ENCODE measurements around the gene DTX3.
"Not testable (repeated sequence)": the region's sequence is repeated elsewhere in the genome, so short reads cannot be mapped to it uniquely, and the experiment has no call there.

DTX3 gene

DNA sequence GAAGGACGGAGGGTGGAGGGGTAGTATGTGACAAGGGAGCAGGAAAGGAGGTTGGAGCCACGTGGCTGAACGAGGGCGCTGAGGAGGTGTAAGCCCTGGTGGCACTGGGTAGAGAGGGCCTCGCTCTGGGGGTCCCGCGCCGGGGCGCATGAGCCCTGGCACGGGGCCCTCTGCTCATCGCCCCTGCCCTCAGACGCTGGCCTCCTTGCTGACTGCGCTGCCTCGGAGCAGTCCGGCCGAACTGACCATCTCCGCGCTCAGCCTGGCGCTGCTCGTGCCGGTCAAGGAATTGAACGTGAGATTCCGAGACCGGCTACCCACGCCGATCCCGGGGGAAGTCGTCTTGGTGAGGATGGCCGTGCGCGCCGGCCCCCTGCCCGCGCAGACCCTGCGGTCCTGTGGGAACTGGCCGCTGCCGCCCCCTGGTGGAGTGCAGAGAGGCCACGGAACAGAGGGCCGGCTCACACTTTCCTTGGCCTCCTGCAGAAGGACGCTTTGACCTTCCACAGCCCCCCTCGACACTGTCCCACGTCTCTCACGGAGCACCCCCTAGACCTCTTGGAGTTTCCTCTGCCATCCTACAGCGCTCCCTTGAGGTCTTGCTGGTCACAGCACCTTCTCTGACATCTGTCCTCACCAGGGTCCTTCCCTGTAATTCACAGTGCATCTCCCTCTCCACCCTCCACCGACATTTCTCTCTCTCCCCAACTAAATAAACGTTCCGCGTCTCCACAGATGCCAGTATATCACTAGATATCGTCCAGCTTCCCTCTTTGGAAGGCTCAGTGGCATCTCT is 17.1 kb downstream of the DTX3 start:
- no peak for DNase-seq

DNA sequence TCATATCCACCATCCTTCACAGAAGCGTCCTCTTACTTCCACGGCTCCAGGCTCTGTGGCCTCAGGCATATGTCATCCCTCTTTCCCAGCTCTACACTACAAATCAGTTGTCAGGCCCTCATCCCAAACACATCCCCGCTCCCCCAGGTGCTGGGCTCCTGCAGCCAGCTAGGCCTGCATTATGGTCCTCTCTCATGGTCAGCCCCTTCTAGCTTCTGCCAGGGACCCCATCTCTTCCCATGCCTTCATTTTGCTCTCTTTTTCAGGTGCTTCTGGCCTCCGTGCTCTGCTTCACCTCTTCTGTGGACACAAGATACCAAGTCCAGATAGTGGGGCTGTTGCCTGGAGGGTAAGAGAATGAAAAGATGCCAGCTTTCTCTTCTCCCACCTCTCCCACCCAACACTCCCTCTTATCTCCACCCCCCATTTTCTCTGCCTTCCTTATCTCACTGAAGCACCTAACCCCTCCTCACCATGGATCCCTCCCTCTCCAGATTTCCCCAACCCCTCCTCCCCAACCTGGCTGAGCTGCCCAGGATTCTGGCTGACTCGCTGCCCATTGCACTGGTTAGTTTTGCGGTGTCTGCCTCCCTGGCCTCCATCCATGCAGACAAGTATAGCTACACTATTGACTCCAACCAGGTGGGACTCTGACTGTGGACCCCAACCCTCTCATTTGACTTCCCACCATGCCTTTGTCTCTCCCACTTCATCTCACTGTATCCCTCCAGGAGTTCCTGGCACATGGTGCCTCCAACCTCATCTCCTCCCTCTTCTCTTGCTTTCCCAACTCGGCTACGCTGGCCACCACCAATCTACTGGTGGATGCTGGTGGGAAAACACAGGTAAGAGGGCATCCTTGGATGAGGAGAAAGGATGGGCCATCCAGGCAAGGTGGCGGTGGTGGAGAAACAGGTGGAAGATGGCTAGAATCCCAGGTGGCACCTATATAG is 17.9 kb downstream of the DTX3 start:
- DNase-seq = no peak

DNA sequence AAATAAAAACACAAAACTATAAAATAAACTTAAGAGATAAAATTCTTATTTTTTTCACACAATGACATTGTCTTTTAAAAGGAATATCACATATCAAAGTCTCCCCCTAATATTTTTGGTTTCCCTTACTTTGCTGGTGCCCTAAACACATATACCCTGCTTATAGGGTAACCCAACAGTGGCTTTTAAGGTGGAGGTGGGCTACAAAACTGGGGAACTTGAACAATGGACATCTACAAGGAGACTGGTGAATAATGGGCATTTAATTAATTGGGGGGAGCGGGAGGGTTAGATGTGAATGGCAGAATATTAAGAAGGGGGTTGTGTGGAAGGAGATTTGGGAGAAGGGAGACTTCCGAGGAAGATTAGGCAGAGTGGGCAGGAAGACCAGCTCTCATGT is 18.8 kb downstream of the DTX3 start:
- no peak for DNase-seq

DNA sequence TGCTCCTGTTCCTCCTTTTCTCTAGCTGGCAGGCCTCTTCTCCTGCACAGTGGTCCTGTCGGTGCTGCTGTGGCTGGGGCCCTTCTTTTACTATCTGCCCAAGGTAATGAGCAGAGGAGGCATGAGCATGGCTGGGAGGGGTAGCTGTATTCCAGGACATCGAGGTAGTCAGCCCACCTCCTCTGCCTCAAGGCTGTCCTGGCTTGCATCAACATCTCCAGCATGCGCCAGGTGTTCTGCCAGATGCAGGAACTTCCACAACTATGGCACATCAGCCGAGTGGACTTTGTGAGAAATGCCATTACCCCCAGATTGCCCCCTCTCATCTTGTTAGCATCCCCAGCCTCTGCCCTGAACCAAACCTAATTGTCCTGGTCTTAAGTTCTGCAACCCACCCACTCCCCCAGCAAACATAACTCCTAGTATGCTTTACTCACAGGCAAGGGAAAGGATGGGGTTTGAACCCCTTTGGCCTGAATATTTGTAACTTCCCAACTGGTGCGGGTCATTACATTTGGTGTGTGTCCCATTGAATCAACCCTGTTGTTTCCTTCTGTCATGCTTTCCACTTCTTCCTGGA is 19.3 kb downstream of the DTX3 start:
- no peak for DNase-seq

DNA sequence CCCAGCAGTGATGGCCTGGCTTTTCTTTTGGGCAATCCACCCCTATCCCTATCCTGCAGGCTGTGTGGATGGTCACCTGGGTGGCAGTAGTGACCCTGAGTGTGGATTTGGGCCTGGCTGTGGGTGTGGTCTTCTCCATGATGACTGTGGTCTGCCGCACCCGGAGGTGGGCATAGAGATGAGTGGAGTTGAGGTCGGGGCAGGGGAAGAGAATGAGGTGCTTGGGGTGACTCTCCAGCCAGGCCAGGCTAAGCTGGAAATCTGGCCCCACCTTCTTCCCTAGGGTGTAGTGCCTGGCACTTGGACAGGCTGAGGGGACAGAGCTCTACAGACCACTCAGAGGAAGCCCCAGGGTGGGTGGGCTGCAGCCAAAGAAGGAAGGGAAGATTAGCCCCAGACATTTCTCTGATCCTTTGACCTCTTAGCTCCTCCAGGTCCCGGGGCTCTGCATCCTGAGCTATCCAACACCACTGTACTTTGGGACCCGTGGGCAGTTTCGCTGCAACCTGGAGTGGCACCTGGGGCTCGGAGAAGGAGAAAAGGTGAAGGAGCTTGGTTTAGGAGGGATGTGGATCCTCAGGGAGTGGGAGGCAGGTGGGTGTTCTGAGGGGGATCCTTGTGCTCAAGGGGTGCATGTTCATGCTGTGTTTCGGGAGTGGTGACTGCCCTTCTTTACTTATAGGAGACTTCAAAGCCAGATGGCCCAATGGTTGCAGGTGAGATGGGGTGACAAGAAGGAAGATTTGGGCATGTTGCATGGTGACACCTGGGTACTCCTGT is 20.0 kb downstream of the DTX3 start:
- no peak for DNase-seq

DNA sequence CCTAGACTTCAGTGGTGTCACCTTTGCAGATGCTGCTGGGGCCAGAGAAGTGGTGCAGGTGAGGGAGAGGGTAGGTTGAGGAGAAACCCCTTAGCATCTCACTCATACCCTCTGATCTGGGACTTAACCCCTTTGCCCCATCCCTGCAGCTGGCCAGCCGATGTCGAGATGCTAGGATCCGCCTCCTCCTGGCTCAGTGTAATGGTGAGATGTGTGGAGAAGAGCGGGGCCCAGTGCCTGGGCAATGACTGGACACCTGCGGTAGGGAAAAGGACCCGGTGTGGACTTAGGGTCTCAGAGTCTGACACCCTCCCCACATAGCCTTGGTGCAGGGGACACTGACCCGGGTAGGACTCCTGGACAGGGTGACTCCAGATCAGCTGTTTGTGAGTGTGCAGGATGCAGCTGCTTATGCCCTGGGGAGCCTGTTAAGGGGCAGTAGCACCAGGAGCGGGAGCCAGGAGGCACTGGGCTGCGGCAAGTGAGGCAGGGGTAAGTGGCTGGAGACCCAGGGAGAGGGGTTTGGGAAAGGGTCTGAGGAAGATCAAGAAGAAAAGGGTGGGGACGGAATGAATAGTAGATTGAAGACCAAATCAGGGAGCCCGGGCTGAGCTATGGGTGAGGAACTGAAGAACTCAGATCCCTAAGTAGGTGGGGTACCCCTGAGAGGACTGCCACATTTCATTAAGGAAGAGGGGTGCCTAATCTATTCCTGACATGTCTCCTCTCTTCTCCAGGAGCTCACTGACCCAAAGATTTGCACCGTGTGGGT is 20.8 kb downstream of the DTX3 start:
- no peak for DNase-seq

DNA sequence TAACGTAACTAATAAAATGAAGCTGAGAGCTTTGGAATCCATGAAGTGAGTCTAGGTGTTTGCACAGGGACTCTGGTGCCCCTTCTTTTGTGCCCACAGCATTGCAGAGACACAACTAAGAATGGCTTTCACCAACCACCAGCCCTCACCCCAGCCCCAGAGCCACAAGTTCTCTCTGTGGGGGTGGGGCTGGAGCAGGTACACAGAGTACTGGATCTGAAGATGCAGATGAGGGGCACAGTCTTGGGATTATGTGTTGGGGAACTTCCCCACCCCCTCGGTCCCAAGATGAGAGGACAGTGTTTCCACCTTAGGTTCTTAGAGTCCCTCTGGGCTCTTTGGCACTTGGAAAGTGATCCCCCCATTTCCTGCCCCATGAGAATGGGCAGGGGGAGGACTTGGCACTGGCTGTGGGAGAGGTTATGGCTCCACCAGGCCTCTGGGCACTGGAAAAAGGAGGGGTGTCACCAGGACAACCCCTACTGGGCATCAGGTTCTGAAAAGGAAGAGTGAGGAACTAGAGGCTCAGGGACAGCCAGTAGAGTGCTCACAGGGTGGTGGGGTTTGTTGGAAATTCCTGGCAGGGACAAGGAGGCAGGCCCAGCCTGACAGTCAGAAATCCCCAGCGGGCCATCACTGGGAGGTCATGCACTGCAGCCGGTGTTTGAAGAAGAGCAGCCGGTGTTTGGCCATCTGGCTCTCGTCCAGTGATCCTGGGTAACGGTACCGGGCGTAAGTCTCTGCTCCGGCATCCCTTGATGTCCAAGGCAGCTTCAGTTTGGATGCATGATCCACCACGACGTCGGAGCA is 21.7 kb downstream of the DTX3 start:
- no peak for DNase-seq

DNA sequence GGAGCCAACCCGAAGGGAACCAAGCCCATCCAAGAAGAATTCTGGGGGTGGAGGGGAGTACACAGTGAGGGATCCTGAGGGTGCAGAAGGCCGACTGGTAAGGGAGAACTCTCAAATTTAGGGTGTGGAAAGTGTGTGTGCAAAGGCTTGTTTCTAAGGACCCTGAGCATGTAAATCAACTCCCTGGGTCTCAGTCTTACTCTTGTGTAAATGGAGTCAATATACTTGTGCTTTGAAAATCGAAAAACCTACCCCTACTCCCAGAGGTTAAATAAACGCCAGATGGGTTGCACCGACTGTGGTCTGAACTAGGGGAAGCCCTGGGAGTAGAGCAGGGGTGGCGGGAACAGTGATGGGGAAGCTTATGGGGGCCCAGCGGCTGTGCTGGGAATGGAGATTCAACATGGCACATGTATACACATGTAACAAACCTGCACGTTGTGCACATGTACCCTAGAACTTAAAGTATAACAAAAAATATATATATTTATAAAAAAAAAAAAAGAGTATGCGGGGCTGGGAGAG is 22.4 kb downstream of the DTX3 start:
- DNase-seq = no peak

DNA sequence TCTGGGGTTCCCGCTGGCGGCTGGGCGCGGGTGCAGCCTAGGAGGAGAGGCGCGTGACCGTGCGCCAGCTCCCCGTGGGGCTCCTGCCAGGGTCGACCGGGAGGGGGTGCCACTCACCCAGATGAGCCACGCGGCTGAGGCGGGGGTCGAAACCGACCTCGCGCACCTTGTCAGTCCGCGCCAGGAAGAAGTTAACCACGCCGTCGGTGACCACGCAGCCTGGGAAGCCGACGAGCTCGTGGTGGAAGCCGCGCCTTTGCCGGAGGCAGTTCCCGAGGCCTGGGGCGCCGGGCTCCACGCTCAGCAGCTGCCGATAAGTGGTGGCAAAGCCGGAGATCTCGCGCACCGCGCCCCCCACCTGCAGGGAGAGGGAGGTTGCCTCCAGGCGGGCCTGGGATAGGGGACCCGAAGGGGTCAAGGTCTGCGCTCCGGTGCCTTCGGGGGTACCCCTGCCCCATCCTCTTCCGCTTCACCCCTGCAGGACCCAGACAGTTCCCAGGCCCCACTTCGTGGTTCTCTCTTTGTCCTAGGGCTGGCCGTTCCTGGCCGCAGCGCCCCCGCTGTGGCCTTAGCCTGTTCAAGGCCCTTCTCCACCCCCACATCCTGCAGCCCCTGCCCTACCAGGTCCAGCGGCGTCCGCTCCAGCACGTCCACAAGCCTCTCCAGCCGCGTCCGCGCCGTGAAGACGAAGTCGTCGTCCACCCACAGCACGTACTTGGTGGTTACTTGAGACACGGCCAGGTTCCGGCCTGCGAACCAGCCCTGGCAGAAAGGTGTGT is 23.1 kb downstream of the DTX3 start:
- no peak for DNase-seq

DNA sequence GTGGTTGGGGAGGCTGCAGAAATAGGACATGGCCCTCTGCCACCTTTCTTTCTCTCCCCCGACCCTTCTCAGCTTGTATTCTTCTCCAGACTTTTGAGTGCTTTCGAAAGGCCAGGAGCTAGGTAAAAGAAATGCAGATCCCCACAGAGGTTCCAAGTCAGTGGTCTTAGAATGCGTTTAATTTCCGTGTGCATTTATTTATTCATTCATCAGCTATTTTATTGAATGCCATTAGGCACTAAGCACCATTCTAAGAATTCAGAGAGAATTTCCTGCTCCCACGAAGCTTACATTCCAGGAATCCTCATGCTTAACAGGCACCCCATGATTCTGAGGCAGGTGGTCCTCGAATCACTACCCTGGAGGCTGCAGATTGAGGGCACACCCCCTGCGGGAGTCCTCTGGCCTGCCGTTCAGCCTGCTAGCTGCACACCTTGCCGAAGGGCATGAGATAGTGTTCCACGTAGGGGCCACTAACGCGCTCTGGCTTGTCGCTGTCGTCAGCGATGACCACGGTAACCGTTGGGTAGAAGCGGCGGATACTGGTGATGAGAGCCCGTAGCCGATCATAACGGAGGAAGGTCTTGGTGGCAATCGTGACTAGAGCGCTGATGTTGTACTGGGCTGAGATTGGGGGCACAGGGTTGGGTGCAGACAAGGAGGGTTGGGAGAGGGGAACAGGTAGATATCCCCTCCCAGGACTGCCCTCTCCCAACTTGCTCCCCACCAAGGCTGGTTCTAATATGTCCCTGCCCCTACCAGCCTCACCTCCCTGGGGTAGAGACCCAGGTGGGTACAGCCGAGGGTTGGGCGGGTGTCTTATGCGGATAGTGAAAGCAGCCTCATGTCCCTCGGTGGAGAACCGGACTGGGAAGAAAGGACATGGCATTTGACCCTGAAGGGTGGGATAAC is 23.9 kb downstream of the DTX3 start:
- no peak for DNase-seq

DNA sequence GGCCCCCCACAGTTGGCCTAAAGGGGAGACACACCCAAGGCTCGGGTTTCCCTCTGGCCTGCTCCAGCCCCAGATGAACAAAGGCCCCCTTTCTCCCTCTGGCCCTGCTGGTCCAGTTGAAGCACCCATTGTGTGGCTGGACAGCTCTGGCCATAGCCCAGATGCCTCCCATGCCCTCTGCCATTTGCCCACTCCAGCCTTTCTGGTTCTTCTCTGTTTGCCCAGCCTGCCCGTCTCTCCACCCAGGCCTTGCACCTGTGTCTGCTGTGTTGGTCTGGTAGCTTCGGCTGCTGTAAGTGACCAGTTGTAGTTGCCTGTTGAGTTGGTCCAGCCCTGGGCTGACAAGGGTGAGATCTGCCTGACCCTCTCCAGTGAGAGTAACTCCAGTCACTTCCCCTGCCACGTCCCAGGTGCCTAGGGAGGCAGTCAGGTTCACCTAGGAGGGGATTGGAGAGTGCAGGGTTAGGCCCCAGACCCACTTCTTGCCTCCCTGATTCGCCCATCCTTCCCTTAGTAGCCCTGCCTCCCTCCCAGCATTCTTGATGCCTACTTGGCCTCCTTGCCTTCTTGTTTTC is 25.4 kb downstream of the DTX3 start:
- no peak for DNase-seq

DNA sequence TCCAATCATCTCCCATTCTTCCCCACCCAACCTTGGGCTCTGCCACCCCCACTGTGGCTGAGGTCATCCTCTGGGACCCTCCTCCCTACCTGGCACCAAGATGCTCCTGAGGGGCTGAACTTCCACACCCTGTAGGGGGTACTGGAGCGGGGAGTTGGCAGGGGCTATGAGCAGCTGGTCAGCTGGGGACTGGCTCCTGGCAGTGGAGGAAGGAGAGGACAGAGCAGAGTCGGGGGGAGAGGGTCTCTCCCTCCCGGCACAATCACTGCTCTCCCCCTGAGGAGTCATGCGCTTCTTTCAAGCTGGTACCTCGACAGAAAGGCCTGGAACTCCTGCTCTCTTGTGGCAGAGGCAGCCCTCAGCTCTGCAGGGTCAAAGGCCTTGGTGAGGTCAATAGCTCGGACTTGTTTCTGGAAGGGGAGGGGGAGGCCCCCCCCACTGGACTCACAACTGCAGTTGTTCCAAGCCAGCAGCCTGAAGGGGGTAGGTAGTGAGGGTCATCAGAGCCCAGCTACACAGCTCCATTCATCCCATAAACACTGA is 26.3 kb downstream of the DTX3 start:
- no peak for DNase-seq

DNA sequence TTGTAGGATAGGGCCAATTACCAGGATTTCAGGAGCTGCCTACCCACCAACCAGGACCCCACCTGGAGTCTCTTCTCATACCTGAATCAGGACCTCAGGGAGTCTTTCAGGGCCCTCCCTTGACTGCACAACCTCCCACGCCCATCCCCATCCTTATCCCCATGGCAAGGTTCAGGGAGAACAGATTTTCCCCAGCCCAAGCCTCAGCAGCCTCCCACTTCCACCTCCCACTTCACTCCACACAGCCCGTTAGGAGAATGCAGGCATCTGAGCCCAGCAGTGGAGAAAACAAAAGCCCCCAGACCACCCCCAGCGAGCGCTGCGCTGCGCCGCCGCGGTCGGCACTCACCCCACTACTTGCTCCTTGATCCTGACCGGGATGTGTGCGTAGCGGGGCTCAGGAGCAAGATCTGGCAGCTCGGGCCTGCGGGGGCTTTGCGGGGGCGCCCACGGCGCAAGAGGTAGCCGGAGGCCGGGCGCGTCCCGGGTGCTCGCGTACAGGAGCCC is 27.0 kb downstream of the DTX3 start:
- DNase-seq = no peak

DNA sequence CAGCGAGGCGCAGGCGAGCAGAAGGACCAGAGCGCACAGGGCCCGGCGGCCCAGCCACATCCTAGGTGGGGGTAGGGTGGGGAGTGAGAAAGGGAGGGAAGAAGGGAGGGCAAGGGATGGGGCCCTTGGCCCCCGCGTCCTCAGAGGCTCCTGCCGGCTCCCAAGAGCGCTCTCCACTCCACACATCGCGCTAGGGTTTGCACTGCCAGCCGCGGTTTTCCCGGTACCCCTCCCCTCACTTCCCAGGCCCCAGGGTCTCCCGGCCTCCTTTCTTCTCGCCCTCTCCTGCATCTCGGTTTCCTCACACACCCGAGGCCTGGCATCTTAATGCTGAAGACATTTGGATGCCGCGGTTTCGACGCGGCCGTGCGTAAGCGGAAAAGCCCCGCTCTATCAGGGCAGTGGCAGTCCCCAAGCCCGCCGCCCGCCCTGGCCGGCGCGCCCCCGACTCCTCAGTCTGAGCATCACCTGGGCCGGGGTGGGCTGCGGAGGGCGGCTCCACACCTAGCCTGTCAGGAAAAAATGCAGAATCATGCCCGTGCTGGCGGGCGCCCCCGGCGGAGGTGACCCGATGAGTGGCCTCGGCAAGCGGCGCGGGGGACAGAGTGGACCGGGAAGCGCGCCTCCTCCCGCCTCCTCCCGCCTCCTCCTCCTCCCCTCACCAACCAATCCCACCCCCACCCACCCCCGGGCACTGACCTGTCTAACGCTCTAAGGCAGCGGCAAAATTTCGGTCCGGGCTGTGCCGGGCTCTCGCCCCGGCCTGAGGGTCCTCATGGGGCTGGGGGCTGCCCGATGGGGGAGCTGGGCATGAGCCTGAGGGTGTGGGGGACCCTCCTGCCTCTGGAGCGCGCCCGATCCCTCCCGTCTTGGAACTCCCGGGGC is 27.7 kb downstream of the DTX3 start:
- DNase-seq = no peak

DNA sequence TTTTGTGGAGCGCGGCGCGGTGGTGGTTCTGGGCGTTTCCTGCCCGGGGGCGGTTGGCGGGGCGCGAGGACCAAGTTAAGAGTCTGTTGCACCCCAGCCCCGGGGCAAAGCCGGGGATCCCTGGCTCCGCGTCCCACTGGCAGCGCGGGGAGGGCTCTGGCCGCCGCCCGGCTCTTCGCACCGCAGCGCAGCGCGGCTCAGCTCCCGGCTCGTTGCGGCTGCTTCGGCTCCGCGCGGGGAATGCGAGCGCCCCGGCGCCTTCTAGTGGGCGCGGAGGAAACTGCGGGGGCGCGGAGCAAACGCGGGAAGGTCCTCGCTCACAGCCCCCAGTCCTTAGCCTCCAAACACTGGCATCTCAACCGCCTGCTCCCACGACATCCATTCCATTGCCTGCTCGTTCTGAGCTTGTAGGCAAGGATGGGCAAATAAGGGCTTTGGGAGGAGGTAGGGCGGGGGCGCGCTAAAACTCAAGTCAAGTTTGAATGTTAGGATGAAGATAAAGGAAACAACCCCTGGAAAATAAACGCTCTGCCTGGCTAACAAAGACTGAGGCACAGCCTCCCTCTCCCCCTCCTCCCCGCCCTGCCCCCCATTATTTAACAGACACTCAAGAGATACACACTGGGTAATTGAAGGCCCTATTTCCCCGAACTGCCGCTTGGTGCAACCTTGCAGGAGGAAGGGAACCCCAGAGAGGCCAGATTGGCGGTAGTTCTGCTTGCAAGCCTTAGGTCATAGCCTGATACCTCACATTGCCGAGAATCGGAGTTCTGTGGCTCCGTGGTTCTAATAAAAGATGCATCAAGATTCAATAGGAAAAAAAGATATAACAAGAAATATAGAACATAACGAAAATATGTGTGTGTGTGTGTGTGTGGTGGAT is 28.6 kb downstream of the DTX3 start, which contains the start of gene B4GALNT1:
B4GALNT1 (minus strand) TSS at position 244 of the 883 bp plus-strand sequence. CDS start 1,069 bp downstream, outside the sequence.
- no peak for DNase-seq

DNA sequence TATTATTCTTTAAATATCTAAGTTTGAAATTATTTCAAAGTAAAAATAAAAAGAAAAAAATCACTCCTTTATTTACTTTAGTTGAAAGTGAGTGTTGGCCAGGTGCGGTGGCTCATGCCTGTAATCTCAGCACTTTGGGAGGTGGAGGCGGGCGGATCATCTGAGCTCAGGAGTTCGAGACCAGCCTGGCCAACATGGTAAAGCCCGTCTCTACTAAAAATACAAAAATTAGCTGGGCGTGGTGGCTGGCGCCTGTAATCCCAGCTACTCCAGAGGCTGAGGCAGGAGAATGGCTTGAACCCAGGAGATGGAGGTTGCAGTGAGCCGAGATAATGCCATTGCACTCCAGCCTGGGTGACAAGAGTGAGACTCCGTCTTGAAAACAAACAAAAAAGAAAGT is 32.1 kb downstream of the DTX3 start:
- not testable (repeated sequence) for DNase-seq

Measured in cortex of kidney (tissue), 1 donor.